DND-41 (cell line): ENCODE data around the gene MAX.

Experiments used
- ATAC-seq: fragments of 200-7000 bp; cut with Tn5 transposase; 3 replicates; pipeline ENCODE4 v1.9.1; 2021; ENCODE audit warnings: low read depth; ENCODE audit not compliant: insufficient read depth
- DNase-seq: peaks from one replicate; pipeline ENCODE4 v3.0.0-alpha.2; 2020
- H2AFZ ChIP-seq: 2 replicates; pipeline ENCODE4 v1.6.0; 2012; ENCODE audit warnings: low read depth, low read length
- H3K27ac ChIP-seq: 2 replicates; pipeline ENCODE4 v1.5.1; 2012; ENCODE audit warnings: low read length, inconsistent platforms
- H3K27me3 ChIP-seq: fragments of 200-600 bp; sonication (generic); 2 replicates; pipeline ENCODE4 v1.6.0; 2012; ENCODE audit warnings: low read length, mild to moderate bottlenecking, inconsistent platforms; ENCODE audit not compliant: insufficient read depth, poor library complexity
- H3K36me3 ChIP-seq: 2 replicates; pipeline ENCODE4 v1.5.1; 2012; ENCODE audit warnings: low read length, inconsistent platforms; ENCODE audit not compliant: insufficient read depth
- H3K4me1 ChIP-seq: 2 replicates; pipeline ENCODE4 v1.5.1; 2012; ENCODE audit warnings: mild to moderate bottlenecking, low read length; ENCODE audit not compliant: insufficient read depth
- H3K4me2 ChIP-seq: 2 replicates; pipeline ENCODE4 v1.6.0; 2012; ENCODE audit warnings: mild to moderate bottlenecking, moderate library complexity, low read length, inconsistent platforms; ENCODE audit not compliant: insufficient read depth
- H3K4me3 ChIP-seq, 2 experiments: fragments of 200-600 bp in 1 of 2; shearing (Covaris generic) in 1 of 2; 2 replicates each; pipeline ENCODE4 v1.5.1; 2012 to 2016; ENCODE audit warnings: inconsistent platforms in 2 of 2, low read length in 2 of 2, mild to moderate bottlenecking in 2 of 2, low read depth in 1 of 2, moderate library complexity in 1 of 2
- H3K79me2 ChIP-seq: 2 replicates; pipeline ENCODE4 v1.6.0; 2012; ENCODE audit warnings: low read length, inconsistent platforms; ENCODE audit not compliant: insufficient read depth
- H3K9ac ChIP-seq: 2 replicates; pipeline ENCODE4 v1.6.0; 2012; ENCODE audit warnings: low read depth, mild to moderate bottlenecking, inconsistent platforms, low read length, moderate library complexity
- H3K9me3 ChIP-seq: 2 replicates; pipeline ENCODE4 v1.5.1; 2012; ENCODE audit warnings: low read length, moderate library complexity, mild to moderate bottlenecking, inconsistent platforms; ENCODE audit not compliant: insufficient read depth, severe bottlenecking
- H4K20me1 ChIP-seq: 2 replicates; pipeline ENCODE4 v1.6.0; 2012; ENCODE audit warnings: low read length; ENCODE audit not compliant: insufficient read depth
- EZH2 ChIP-seq: IDR thresholded peaks from 3 replicates; pipeline ENCODE4 v1.6.1; 2012; ENCODE audit warnings: borderline replicate concordance, low read depth, mild to moderate bottlenecking, moderate library complexity, low read length, inconsistent platforms; ENCODE audit not compliant: severe bottlenecking
- TF ChIP-seq, protein P1 (sequence below): IDR thresholded peaks from 2 replicates; pipeline ENCODE4 v1.5.1; 2012; ENCODE audit warnings: borderline replicate concordance, low read length, moderate library complexity, mild to moderate bottlenecking; ENCODE audit not compliant: poor library complexity, severe bottlenecking; ENCODE audit errors: extremely low read depth

The MAX gene

DNA sequence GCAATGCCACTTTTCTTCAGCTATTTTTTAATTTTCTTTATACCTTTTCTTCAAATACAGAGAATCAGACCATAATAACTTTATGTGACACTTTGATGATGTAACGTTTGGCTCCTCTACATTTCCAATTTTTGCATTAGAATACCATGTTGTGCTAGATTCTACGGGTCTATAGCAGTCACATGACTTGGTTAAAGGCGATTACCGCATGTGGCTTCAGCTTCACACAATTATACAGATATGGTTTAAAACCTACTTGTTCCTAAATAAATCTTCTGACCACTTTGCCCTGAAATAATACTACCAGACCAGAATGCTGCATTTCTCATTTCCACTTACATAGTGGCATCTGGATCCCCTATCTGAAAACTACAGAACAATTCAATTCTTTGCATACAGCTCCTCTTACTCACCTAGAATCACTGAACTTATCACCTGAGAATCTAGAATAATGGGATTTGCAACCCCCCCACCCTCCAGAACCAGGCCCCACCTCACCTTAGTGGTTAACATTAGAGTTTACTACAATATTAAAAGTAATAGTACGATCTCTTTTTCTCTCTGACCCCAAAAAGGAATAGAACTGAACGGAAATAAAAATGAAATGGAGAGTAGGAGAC lies 1.3 kb downstream of the MAX start:
- Histone ChIP-seq H3K4me1 (peaks cover 51% of the 10 kb centered on the region), H3K9ac (peak overlapping the region; percentile 88), H3K27ac (peak overlapping the region; percentile 77), H4K20me1 (peaks cover 22% of the 10 kb centered on the region), H3K4me3 (peak overlapping the region; percentile 91 to 95), H3K27me3 (no peaks in the 10 kb centered on the region), H3K36me3 (peaks cover 30% of the 10 kb centered on the region), H3K79me2 (peaks cover 63% of the 10 kb centered on the region), H3K4me2 (peak overlapping the region; percentile 82), H3K9me3 (no peaks in the 10 kb centered on the region), H2AFZ (peak overlapping the region; percentile 50)
- ATAC-seq, result no peak
- DNase-seq, result no peak
- no peak for TF ChIP-seq EZH2
- TF ChIP-seq, protein P1, sequence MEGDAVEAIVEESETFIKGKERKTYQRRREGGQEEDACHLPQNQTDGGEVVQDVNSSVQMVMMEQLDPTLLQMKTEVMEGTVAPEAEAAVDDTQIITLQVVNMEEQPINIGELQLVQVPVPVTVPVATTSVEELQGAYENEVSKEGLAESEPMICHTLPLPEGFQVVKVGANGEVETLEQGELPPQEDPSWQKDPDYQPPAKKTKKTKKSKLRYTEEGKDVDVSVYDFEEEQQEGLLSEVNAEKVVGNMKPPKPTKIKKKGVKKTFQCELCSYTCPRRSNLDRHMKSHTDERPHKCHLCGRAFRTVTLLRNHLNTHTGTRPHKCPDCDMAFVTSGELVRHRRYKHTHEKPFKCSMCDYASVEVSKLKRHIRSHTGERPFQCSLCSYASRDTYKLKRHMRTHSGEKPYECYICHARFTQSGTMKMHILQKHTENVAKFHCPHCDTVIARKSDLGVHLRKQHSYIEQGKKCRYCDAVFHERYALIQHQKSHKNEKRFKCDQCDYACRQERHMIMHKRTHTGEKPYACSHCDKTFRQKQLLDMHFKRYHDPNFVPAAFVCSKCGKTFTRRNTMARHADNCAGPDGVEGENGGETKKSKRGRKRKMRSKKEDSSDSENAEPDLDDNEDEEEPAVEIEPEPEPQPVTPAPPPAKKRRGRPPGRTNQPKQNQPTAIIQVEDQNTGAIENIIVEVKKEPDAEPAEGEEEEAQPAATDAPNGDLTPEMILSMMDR, result no peak

DNA sequence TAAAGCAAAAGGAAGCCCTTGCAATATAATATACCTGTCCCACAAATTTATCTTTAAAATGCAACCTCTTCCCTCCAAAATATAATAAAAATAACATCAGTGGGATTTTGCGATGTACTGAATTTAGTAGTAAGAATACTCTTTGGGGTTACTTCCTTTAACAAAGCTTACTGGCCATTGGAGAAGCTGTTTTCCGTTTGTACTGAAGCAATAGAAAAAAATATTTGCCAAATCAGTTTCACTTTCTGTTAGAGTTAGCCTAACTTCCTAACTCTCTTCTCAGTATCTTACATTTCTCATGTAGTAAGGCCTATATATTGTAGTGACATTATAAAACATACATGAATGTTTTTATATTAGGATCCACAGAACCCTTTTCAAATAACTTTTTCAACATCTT lies 3.7 kb downstream of the MAX start:
- no peak for DNase-seq
- H2AFZ ChIP-seq, result no peak overlapping the region; the same call in 1 of the 2 replicates

DNA sequence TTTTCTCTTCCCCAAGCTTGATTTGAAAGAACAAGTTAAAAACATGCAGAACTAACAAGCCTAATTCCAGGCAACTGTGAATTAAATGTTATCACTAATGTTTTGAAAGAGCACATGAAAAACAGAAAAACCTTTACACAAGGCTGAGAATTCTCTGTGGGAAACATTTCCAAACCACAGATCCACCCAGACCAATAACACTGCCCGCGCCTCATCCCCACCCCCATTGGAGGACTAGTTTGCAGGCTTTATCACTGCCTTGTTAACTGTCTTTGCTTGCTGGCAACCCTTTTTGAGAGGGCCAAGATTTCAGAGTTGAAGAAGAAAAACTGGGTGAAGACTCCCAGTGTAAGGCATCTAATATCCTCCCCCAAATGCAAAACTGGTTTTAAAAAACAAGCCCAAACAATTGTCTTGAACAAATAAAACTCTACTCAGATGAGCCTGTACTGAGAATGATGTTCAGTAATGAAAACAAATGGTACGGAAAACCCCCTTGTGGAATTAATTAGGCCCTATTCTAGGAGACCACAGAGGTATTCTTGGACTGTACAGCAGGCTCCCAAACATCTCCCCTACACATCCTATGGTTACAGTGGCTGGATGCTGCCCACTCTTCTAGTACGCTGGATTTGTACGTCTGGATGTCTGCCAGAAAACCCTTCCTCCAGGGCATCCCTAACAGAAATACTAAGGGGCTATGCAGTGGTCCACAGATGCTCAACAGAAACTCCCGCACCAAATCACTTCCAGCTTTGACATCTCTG lies 5.8 kb downstream of the MAX start:
- Histone ChIP-seq H3K4me1 (peaks cover 44% of the 10 kb centered on the region), H3K36me3 (peaks cover 75% of the 10 kb centered on the region), H3K79me2 (peaks cover 99% of the 10 kb centered on the region), H3K4me2 (peak overlapping the region; percentile 5; the same call in 1 of the 2 replicates), H3K9me3 (no peaks in the 10 kb centered on the region), H4K20me1 (peaks cover 44% of the 10 kb centered on the region), H3K27ac (peak overlapping the region; percentile 23; the same call in 1 of the 2 replicates), H3K9ac (no peak overlapping the region), H3K4me3 (no peak overlapping the region), H3K27me3 (no peaks in the 10 kb centered on the region), H2AFZ (no peak overlapping the region)
- no peak for DNase-seq
- no peak for ATAC-seq
- TF ChIP-seq, protein P1, result no peak
- TF ChIP-seq EZH2, result no peak

More for the DNA sequence above, 3.7 kb downstream of the MAX start:
- peak; percentile 22 for ATAC-seq
- Histone ChIP-seq H3K79me2 (peaks cover 87% of the 10 kb centered on the region), H3K4me1 (peaks cover 50% of the 10 kb centered on the region), H3K9me3 (no peaks in the 10 kb centered on the region), H3K9ac (peak overlapping the region; percentile 54), H3K4me2 (peak overlapping the region; percentile 71), H3K36me3 (peaks cover 54% of the 10 kb centered on the region), H3K27ac (peak overlapping the region; percentile 83), H3K27me3 (no peaks in the 10 kb centered on the region), H4K20me1 (peaks cover 45% of the 10 kb centered on the region), H3K4me3 (peak overlapping the region; percentile 10 to 51; a peak in 3 of 4 replicates)
- TF ChIP-seq, protein P1, result no peak
- no peak for TF ChIP-seq EZH2
